Measurements from ENCODE around the gene SLC46A3. TPM values are rescaled to one million over a fixed set of nuclear protein-coding genes. Genes with fewer than 3 reads are reported as not detected.

Gene SLC46A3
- total and polyA plus RNA-seq, 10 of the 15 experiments (the other 5 are each of a cell fraction or from before 2014, with no cell fraction given), result 2.9 to 15.6 (median 9.4) TPM

GRCh38 chr13:28707629-28708427, 10.9 kb downstream of the SLC46A3 start (continued):
- TF ChIP-seq, protein P1, sequence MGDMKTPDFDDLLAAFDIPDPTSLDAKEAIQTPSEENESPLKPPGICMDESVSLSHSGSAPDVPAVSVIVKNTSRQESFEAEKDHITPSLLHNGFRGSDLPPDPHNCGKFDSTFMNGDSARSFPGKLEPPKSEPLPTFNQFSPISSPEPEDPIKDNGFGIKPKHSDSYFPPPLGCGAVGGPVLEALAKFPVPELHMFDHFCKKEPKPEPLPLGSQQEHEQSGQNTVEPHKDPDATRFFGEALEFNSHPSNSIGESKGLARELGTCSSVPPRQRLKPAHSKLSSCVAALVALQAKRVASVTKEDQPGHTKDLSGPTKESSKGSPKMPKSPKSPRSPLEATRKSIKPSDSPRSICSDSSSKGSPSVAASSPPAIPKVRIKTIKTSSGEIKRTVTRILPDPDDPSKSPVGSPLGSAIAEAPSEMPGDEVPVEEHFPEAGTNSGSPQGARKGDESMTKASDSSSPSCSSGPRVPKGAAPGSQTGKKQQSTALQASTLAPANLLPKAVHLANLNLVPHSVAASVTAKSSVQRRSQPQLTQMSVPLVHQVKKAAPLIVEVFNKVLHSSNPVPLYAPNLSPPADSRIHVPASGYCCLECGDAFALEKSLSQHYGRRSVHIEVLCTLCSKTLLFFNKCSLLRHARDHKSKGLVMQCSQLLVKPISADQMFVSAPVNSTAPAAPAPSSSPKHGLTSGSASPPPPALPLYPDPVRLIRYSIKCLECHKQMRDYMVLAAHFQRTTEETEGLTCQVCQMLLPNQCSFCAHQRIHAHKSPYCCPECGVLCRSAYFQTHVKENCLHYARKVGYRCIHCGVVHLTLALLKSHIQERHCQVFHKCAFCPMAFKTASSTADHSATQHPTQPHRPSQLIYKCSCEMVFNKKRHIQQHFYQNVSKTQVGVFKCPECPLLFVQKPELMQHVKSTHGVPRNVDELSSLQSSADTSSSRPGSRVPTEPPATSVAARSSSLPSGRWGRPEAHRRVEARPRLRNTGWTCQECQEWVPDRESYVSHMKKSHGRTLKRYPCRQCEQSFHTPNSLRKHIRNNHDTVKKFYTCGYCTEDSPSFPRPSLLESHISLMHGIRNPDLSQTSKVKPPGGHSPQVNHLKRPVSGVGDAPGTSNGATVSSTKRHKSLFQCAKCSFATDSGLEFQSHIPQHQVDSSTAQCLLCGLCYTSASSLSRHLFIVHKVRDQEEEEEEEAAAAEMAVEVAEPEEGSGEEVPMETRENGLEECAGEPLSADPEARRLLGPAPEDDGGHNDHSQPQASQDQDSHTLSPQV (IDR thresholded peaks at IDR 0.05), result no peak
- TF ChIP-seq, protein P2, sequence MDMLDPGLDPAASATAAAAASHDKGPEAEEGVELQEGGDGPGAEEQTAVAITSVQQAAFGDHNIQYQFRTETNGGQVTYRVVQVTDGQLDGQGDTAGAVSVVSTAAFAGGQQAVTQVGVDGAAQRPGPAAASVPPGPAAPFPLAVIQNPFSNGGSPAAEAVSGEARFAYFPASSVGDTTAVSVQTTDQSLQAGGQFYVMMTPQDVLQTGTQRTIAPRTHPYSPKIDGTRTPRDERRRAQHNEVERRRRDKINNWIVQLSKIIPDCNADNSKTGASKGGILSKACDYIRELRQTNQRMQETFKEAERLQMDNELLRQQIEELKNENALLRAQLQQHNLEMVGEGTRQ (IDR thresholded peaks at IDR 0.05; ENCODE audit: borderline replicate concordance, low read depth, low read length), result no peak
- TF ChIP-seq HCFC1 (IDR thresholded peaks at IDR 0.05; ENCODE audit: low read length), result no peak
- TF ChIP-seq, protein P3, sequence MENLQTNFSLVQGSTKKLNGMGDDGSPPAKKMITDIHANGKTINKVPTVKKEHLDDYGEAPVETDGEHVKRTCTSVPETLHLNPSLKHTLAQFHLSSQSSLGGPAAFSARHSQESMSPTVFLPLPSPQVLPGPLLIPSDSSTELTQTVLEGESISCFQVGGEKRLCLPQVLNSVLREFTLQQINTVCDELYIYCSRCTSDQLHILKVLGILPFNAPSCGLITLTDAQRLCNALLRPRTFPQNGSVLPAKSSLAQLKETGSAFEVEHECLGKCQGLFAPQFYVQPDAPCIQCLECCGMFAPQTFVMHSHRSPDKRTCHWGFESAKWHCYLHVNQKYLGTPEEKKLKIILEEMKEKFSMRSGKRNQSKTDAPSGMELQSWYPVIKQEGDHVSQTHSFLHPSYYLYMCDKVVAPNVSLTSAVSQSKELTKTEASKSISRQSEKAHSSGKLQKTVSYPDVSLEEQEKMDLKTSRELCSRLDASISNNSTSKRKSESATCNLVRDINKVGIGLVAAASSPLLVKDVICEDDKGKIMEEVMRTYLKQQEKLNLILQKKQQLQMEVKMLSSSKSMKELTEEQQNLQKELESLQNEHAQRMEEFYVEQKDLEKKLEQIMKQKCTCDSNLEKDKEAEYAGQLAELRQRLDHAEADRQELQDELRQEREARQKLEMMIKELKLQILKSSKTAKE (IDR thresholded peaks at IDR 0.05; ENCODE audit: low read depth, poor library complexity, severe bottlenecking), result peak; percentile 82
- peak; percentile 24; the same call in 1 of the 2 replicates for TF ChIP-seq RAD51 (IDR thresholded peaks at IDR 0.05)
- peak in 1 of 2 experiments; percentile 85; a peak in 2 of 4 replicates for TF ChIP-seq CEBPB (IDR thresholded peaks at IDR 0.05; ENCODE audit: borderline replicate concordance in 1 of 2, low read depth in 2 of 2, low read length in 2 of 2)
- no peak for TF ChIP-seq NFYA (IDR thresholded peaks at IDR 0.05; ENCODE audit: borderline replicate concordance, low read depth, low read length)
- TF ChIP-seq, protein P4, sequence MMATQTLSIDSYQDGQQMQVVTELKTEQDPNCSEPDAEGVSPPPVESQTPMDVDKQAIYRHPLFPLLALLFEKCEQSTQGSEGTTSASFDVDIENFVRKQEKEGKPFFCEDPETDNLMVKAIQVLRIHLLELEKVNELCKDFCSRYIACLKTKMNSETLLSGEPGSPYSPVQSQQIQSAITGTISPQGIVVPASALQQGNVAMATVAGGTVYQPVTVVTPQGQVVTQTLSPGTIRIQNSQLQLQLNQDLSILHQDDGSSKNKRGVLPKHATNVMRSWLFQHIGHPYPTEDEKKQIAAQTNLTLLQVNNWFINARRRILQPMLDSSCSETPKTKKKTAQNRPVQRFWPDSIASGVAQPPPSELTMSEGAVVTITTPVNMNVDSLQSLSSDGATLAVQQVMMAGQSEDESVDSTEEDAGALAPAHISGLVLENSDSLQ (IDR thresholded peaks at IDR 0.05), result peak; percentile 47; the same call in 1 of the 2 replicates
- TF ChIP-seq MYB (IDR thresholded peaks at IDR 0.05; ENCODE audit: borderline replicate concordance, low read depth, low read length), result peak; percentile 91
- peak; percentile 91 for TF ChIP-seq ZNF217 (IDR thresholded peaks at IDR 0.05)
- peak; percentile 85; the same call in 1 of the 2 replicates for TF ChIP-seq PAX5 (IDR thresholded peaks at IDR 0.05; ENCODE audit: borderline replicate concordance, low read depth, low read length)
- TF ChIP-seq PBX3 (IDR thresholded peaks at IDR 0.05; ENCODE audit: insufficient replicate concordance, low read depth, low read length), result no peak
- TF ChIP-seq HDAC2 (IDR thresholded peaks at IDR 0.05), result no peak

Measured in GM12878 (cell line).